ENCODE results near the gene POTEE.
"Not testable (repeated sequence)": the region's sequence is repeated elsewhere in the genome, so short reads cannot be mapped to it uniquely, and the experiment has no call there.

The POTEE gene

GRCh38 chr2:131209030-131209772 is at the start of gene POTEE:
Gene POTEE (plus strand): TSS chr2:131209536. CDS start chr2:131218403, 8,867 bp downstream.
- not testable (repeated sequence) for DNase-seq (ENCODE audit: low read depth)

- DNase-seq (ENCODE audit: low read depth), result not testable (repeated sequence)
Observed at GRCh38 chr2:131165562-131165961, 43.8 kb upstream of the POTEE start.

GRCh38 chr2:131168538-131168937 is 40.8 kb upstream of the POTEE start:
- no peak for DNase-seq (ENCODE audit: low read depth)

GRCh38 chr2:131178050-131178449 is 31.3 kb upstream of the POTEE start:
- DNase-seq (ENCODE audit: low read depth), result not testable (repeated sequence)

GRCh38 chr2:131178721-131179418 is 30.5 kb upstream of the POTEE start:
- not testable (repeated sequence) for DNase-seq (ENCODE audit: low read depth)

- peak; percentile 3 for DNase-seq (ENCODE audit: low read depth)
Observed at GRCh38 chr2:131181451-131181850, 27.9 kb upstream of the POTEE start.

GRCh38 chr2:131193421-131193820 is 15.9 kb upstream of the POTEE start:
- not testable (repeated sequence) for DNase-seq (ENCODE audit: low read depth)

- not testable (repeated sequence) for DNase-seq (ENCODE audit: low read depth)
Observed at GRCh38 chr2:131196186-131196585, 13.2 kb upstream of the POTEE start.

GRCh38 chr2:131201098-131201497 is 8.2 kb upstream of the POTEE start:
- no peak for DNase-seq (ENCODE audit: low read depth)

GRCh38 chr2:131207839-131208238 is 1.5 kb upstream of the POTEE start:
- not testable (repeated sequence) for DNase-seq (ENCODE audit: low read depth)

- DNase-seq (ENCODE audit: low read depth), result not testable (repeated sequence)
Observed at GRCh38 chr2:131209773-131210104, 403 bp downstream of the POTEE start.

GRCh38 chr2:131210434-131211211 is 1.3 kb downstream of the POTEE start:
- not testable (repeated sequence) for DNase-seq (ENCODE audit: low read depth)

GRCh38 chr2:131217238-131217986 is 8.1 kb downstream of the POTEE start:
- not testable (repeated sequence) for DNase-seq (ENCODE audit: low read depth)

GRCh38 chr2:131235543-131236449 is 26.5 kb downstream of the POTEE start:
- DNase-seq (ENCODE audit: low read depth), result not testable (repeated sequence)
